Measurements from ENCODE around the gene UBE4A.

The UBE4A gene

GRCh38 chr11:118353084-118353710 lies 6.2 kb upstream of the UBE4A start:
- TF ChIP-seq Cebpa-rat (IDR thresholded peaks at IDR 0.05) = no peak
- H3K4me2 ChIP-seq = no peak overlapping the region
- no peaks in the 10 kb centered on the region for H3K9me3 ChIP-seq (replicated peaks in 1 of 11)
- 0 out of 20 replicates have a peak, but pooled peaks cover 0 to 5% (median 0%) of the 10 kb centered on the region in 10 experiments for H3K4me1 ChIP-seq
- no peaks in the 10 kb centered on the region for H3K36me3 ChIP-seq
- no peak overlapping the region for H3K27ac ChIP-seq
- H3K27me3 ChIP-seq = no peaks in the 10 kb centered on the region
- no peak overlapping the region for H3K9ac ChIP-seq
- no peak overlapping the region for H3K4me3 ChIP-seq
- H4K20me1 ChIP-seq = no peaks in the 10 kb centered on the region

GRCh38 chr11:118358071-118358470 lies 1.3 kb upstream of the UBE4A start:
- H3K9ac ChIP-seq = no peak overlapping the region
- no peak overlapping the region for H3K4me2 ChIP-seq
- peaks cover 0 to 24% (median 5%) of the 10 kb centered on the region in 11 experiments; a peak in 9 of 22 replicates for H4K20me1 ChIP-seq
- peaks cover 12 to 28% (median 16%) of the 10 kb centered on the region in 10 experiments for H3K4me1 ChIP-seq
- TF ChIP-seq Cebpa-rat (IDR thresholded peaks at IDR 0.05) = no peak
- no peak overlapping the region for H3K4me3 ChIP-seq
- H3K27me3 ChIP-seq = no peaks in the 10 kb centered on the region
- H3K9me3 ChIP-seq (replicated peaks in 1 of 11) = no peaks in the 10 kb centered on the region
- H3K27ac ChIP-seq = no peak overlapping the region
- peaks cover 0 to 6% (median under 1%) of the 10 kb centered on the region in 11 experiments; a peak in 5 of 22 replicates for H3K36me3 ChIP-seq

- Histone ChIP-seq H3K9ac (no peak overlapping the region; a peak in 1 of 22 replicates), H3K4me2 (no peak overlapping the region), H3K4me1 (peaks cover 10 to 27% (median 14%) of the 10 kb centered on the region in 10 experiments), H3K9me3 (replicated peaks in 1 of 11) (no peaks in the 10 kb centered on the region), H3K36me3 (peaks cover 57 to 76% (median 69%) of the 10 kb centered on the region in 11 experiments), H3K27ac (no peak overlapping the region), H4K20me1 (peaks cover 0 to 42% (median 23%) of the 10 kb centered on the region in 11 experiments; a peak in 11 of 22 replicates), H3K4me3 (no peak overlapping the region), H3K27me3 (no peaks in the 10 kb centered on the region)
- no peak for TF ChIP-seq Cebpa-rat (IDR thresholded peaks at IDR 0.05)
These were observed 5.7 kb downstream of the UBE4A start for GRCh38 chr11:118364956-118365615.

- Histone ChIP-seq H3K27me3 (no peaks in the 10 kb centered on the region), H3K36me3 (peaks cover 69 to 88% (median 81%) of the 10 kb centered on the region in 11 experiments), H3K9me3 (replicated peaks in 1 of 11) (no peaks in the 10 kb centered on the region), H3K9ac (no peak overlapping the region), H3K4me2 (no peak overlapping the region), H3K27ac (no peak overlapping the region), H3K4me1 (peaks cover 0 to 15% (median 2%) of the 10 kb centered on the region in 10 experiments; a peak in 13 of 20 replicates), H3K4me3 (no peak overlapping the region), H4K20me1 (peaks cover 0 to 42% (median 23%) of the 10 kb centered on the region in 11 experiments; a peak in 11 of 22 replicates)
- no peak for TF ChIP-seq Cebpa-rat (IDR thresholded peaks at IDR 0.05)
These were observed 6.9 kb downstream of the UBE4A start for GRCh38 chr11:118366287-118366686.

GRCh38 chr11:118370774-118371173 lies 11.4 kb downstream of the UBE4A start:
- peaks cover 0 to 5% (median 0%) of the 10 kb centered on the region in 11 experiments; a peak in 1 of 22 replicates for H4K20me1 ChIP-seq
- H3K4me1 ChIP-seq = no peaks in the 10 kb centered on the region
- H3K9ac ChIP-seq = no peak overlapping the region
- no peak overlapping the region for H3K4me3 ChIP-seq
- H3K27me3 ChIP-seq = no peaks in the 10 kb centered on the region
- H3K4me2 ChIP-seq = no peak overlapping the region
- H3K9me3 ChIP-seq (replicated peaks in 1 of 11) = no peaks in the 10 kb centered on the region
- no peak for TF ChIP-seq Cebpa-rat (IDR thresholded peaks at IDR 0.05)
- no peak overlapping the region for H3K27ac ChIP-seq
- H3K36me3 ChIP-seq = peaks cover 99 to 100% (median 100%) of the 10 kb centered on the region in 11 experiments

GRCh38 chr11:118373263-118373662 lies 13.9 kb downstream of the UBE4A start:
- Histone ChIP-seq H3K9me3 (replicated peaks in 1 of 11) (no peaks in the 10 kb centered on the region), H3K4me3 (no peak overlapping the region), H3K4me1 (no peaks in the 10 kb centered on the region), H3K9ac (no peak overlapping the region), H4K20me1 (no peaks in the 10 kb centered on the region; a peak in 1 of 22 replicates), H3K27me3 (no peaks in the 10 kb centered on the region), H3K4me2 (no peak overlapping the region), H3K36me3 (peaks cover 98 to 100% (median 100%) of the 10 kb centered on the region in 11 experiments), H3K27ac (no peak overlapping the region)
- TF ChIP-seq Cebpa-rat (IDR thresholded peaks at IDR 0.05) = no peak

- H3K4me2 ChIP-seq = no peak overlapping the region
- H4K20me1 ChIP-seq = no peaks in the 10 kb centered on the region; a peak in 1 of 22 replicates
- peaks cover 98 to 100% (median 100%) of the 10 kb centered on the region in 11 experiments for H3K36me3 ChIP-seq
- no peaks in the 10 kb centered on the region for H3K9me3 ChIP-seq (replicated peaks in 1 of 11)
- no peaks in the 10 kb centered on the region for H3K27me3 ChIP-seq
- H3K4me3 ChIP-seq = no peak overlapping the region
- H3K4me1 ChIP-seq = no peaks in the 10 kb centered on the region
- no peak overlapping the region for H3K9ac ChIP-seq
- no peak overlapping the region for H3K27ac ChIP-seq
- peak in 3 of 11 experiments; percentile 23 to 66 (median 27); a peak in 2 of 22 replicates for TF ChIP-seq Cebpa-rat (IDR thresholded peaks at IDR 0.05)
These were observed 14.5 kb downstream of the UBE4A start for GRCh38 chr11:118373871-118374270.

GRCh38 chr11:118374729-118375128 lies 15.3 kb downstream of the UBE4A start:
- H3K4me1 ChIP-seq = no peaks in the 10 kb centered on the region
- H3K27ac ChIP-seq = no peak overlapping the region
- no peak for TF ChIP-seq Cebpa-rat (IDR thresholded peaks at IDR 0.05)
- H4K20me1 ChIP-seq = no peaks in the 10 kb centered on the region; a peak in 3 of 22 replicates
- no peak overlapping the region for H3K4me3 ChIP-seq
- H3K9ac ChIP-seq = no peak overlapping the region
- no peak overlapping the region for H3K4me2 ChIP-seq
- H3K27me3 ChIP-seq = no peaks in the 10 kb centered on the region
- H3K36me3 ChIP-seq = peaks cover 98 to 100% (median 100%) of the 10 kb centered on the region in 11 experiments
- no peaks in the 10 kb centered on the region for H3K9me3 ChIP-seq (replicated peaks in 1 of 11)

GRCh38 chr11:118375978-118376377 lies 16.6 kb downstream of the UBE4A start:
- no peak overlapping the region for H3K27ac ChIP-seq
- no peak overlapping the region for H3K4me3 ChIP-seq
- no peaks in the 10 kb centered on the region for H3K4me1 ChIP-seq
- no peak overlapping the region for H3K4me2 ChIP-seq
- H4K20me1 ChIP-seq = peaks cover 0 to 5% (median 0%) of the 10 kb centered on the region in 11 experiments; a peak in 2 of 22 replicates
- H3K36me3 ChIP-seq = peaks cover 98 to 100% (median 100%) of the 10 kb centered on the region in 11 experiments
- no peak for TF ChIP-seq Cebpa-rat (IDR thresholded peaks at IDR 0.05)
- no peak overlapping the region for H3K9ac ChIP-seq
- no peaks in the 10 kb centered on the region for H3K9me3 ChIP-seq (replicated peaks in 1 of 11)
- no peaks in the 10 kb centered on the region for H3K27me3 ChIP-seq
